WTC11 (cell line): ENCODE results near the gene SCN4A.

ENCODE experiments used
- CTCF ChIP-seq: fragments of 200-600 bp; IDR thresholded peaks from 2 replicates; pipeline ENCODE4 v1.8.0; 2022; ENCODE audit warnings: antibody characterized with exemption
- E2F5 ChIP-seq: sonication (generic); formaldehyde crosslinking; IDR thresholded peaks from 2 replicates; pipeline ENCODE4 v1.8.1; 2022; ENCODE audit warnings: mild to moderate bottlenecking, moderate library complexity, missing genetic modification reagents

GRCh38 chr17:64009571-64010402 lies 37.1 kb upstream of the SCN4A start:
- TF ChIP-seq CTCF (no peak), E2F5 (CRISPR knock-in tag) (no peak)
